EH (cell line): ENCODE results near the gene ZSCAN23.
"Not testable (repeated sequence)": the region's sequence is repeated elsewhere in the genome, so short reads cannot be mapped to it uniquely, and the experiment has no call there.

Source experiments
- DNase-seq: peaks from one replicate; pipeline ENCODE4 v3.0.0-alpha.2; 2015; ENCODE audit warnings: low read depth

The ZSCAN23 gene

GRCh38 chr6:28443112-28443773, at the start of gene ZSCAN23:
Gene ZSCAN23, minus strand, starts transcription at chr6:28443491. Its CDS starts 7,225 bp downstream, at chr6:28436266.
- DNase-seq: peak; percentile 83

- DNase-seq: no peak
These were observed 48.7 kb upstream of the ZSCAN23 start for GRCh38 chr6:28491984-28492317.

- no peak for DNase-seq
These were observed 47.1 kb upstream of the ZSCAN23 start for GRCh38 chr6:28490205-28490890.

GRCh38 chr6:28489366-28490204, 46.3 kb upstream of the ZSCAN23 start:
- DNase-seq: peak; percentile 77

GRCh38 chr6:28488916-28489365, 45.6 kb upstream of the ZSCAN23 start:
- peak; percentile 78 for DNase-seq

GRCh38 chr6:28486988-28487742, 43.9 kb upstream of the ZSCAN23 start:
- DNase-seq: no peak

GRCh38 chr6:28486533-28486932, 43.2 kb upstream of the ZSCAN23 start:
- DNase-seq: no peak

GRCh38 chr6:28485482-28485881, 42.2 kb upstream of the ZSCAN23 start:
- no peak for DNase-seq

GRCh38 chr6:28480253-28480932, 37.1 kb upstream of the ZSCAN23 start:
- DNase-seq: no peak

- no peak for DNase-seq
These were observed 35.2 kb upstream of the ZSCAN23 start for GRCh38 chr6:28478518-28478917.

GRCh38 chr6:28474441-28475219, 31.3 kb upstream of the ZSCAN23 start:
- DNase-seq: peak; percentile 86

- DNase-seq: not testable (repeated sequence)
These were observed 26.0 kb upstream of the ZSCAN23 start for GRCh38 chr6:28469153-28469745.

GRCh38 chr6:28468056-28468455, 24.8 kb upstream of the ZSCAN23 start:
- DNase-seq: no peak

GRCh38 chr6:28462401-28462800, 19.1 kb upstream of the ZSCAN23 start:
- DNase-seq: no peak

GRCh38 chr6:28458568-28458967, 15.3 kb upstream of the ZSCAN23 start:
- no peak for DNase-seq

GRCh38 chr6:28449056-28449455, 5.8 kb upstream of the ZSCAN23 start:
- DNase-seq: no peak

- DNase-seq: not testable (repeated sequence)
These were observed 4.2 kb upstream of the ZSCAN23 start for GRCh38 chr6:28447512-28447906.

- peak; percentile 19 for DNase-seq
These were observed 3.7 kb upstream of the ZSCAN23 start for GRCh38 chr6:28446818-28447511.

GRCh38 chr6:28444759-28445158, 1.5 kb upstream of the ZSCAN23 start:
- DNase-seq: peak; percentile 11

- DNase-seq: no peak
These were observed 705 bp downstream of the ZSCAN23 start for GRCh38 chr6:28442586-28442985.
